Renal pelvis (tissue), 12 donors: ENCODE data around the gene DPH7. TPM values are rescaled to one million over a fixed set of nuclear protein-coding genes. Genes with fewer than 3 reads are reported as not detected.
"Not testable (repeated sequence)": the region's sequence is repeated elsewhere in the genome, so short reads cannot be mapped to it uniquely, and the experiment has no call there.

Experiments
- DNase-seq: peaks from one replicate; pipeline ENCODE4 v3.0.0-alpha.2; 2013
- long read RNA-seq, 16 experiments: transcript quantifications; one replicate each; lab custom pipeline, GENCODE V29; 2026
- polyA plus RNA-seq, 3 donors: library from polyadenylated mRNA; unstranded; fragments of 120-200 nt; gene quantifications; one replicate each; pipeline ENCODE4 v1.2.1, GENCODE V29; 2013; ENCODE audit not compliant: insufficient read length in 3 of 3

Gene DPH7
- polyA plus RNA-seq, result 10 to 100 TPM; 44.2 to 62.7 (median 57.8) TPM
- long read RNA-seq, donor 1, partial matches to known transcripts, result 5 of 9 reads
- long read RNA-seq, donor 1, other reads (novel, unspliced or antisense), result 0 of 9 reads
- long read RNA-seq, donor 2, transcript DPH7-201 (9 exons, 1,847 nt), result major isoform, 7 of 7 reads
- long read RNA-seq, donor 2, partial matches to known transcripts, result 0 of 7 reads
- long read RNA-seq, donor 2, other reads (novel, unspliced or antisense), result 0 of 7 reads
- long read RNA-seq, donor 3, transcript DPH7-201 (9 exons, 1,847 nt), result major isoform, 5 of 7 reads
- long read RNA-seq, donor 3, partial matches to known transcripts, result 0 of 7 reads
- long read RNA-seq, donor 3, other reads (novel, unspliced or antisense), result 0 of 7 reads
- long read RNA-seq, donor 4, partial matches to known transcripts, result 0 of 5 reads
- long read RNA-seq, donor 4, other reads (novel, unspliced or antisense), result 0 of 5 reads
- long read RNA-seq, donor 5, partial matches to known transcripts, result 6 of 6 reads
- long read RNA-seq, donor 5, other reads (novel, unspliced or antisense), result 0 of 6 reads
- long read RNA-seq, donor 6, transcript DPH7-201 (9 exons, 1,847 nt), result major isoform, 5 of 6 reads
- long read RNA-seq, donor 6, partial matches to known transcripts, result 0 of 6 reads
- long read RNA-seq, donor 6, other reads (novel, unspliced or antisense), result 0 of 6 reads
- long read RNA-seq, donor 7, transcript DPH7-201 (9 exons, 1,847 nt), result major isoform, 7 of 8 reads
- long read RNA-seq, donor 7, partial matches to known transcripts, result 0 of 8 reads
- long read RNA-seq, donor 7, other reads (novel, unspliced or antisense), result 0 of 8 reads
- long read RNA-seq, donor 8, partial matches to known transcripts, result 0 of 4 reads
- long read RNA-seq, donor 8, other reads (novel, unspliced or antisense), result 0 of 4 reads
- long read RNA-seq, donor 9, partial matches to known transcripts, result 0 of 7 reads
- long read RNA-seq, donor 9, other reads (novel, unspliced or antisense), result 0 of 7 reads
- long read RNA-seq, donor 10, partial matches to known transcripts, result 0 of 4 reads
- long read RNA-seq, donor 10, other reads (novel, unspliced or antisense), result 0 of 4 reads
- long read RNA-seq, donor 11, partial matches to known transcripts, result 0 of 1 reads
- long read RNA-seq, donor 11, other reads (novel, unspliced or antisense), result 0 of 1 reads
- long read RNA-seq, donor 12, partial matches to known transcripts, result 20 of 25 reads
- long read RNA-seq, donor 12, other reads (novel, unspliced or antisense), result 0 of 25 reads
- long read RNA-seq, donor 13, partial matches to known transcripts, result 55 of 61 reads
- long read RNA-seq, donor 13, other reads (novel, unspliced or antisense), result 5 of 61 reads
- long read RNA-seq, donor 14, result 0 reads
- long read RNA-seq, donor 15, partial matches to known transcripts, result 0 of 4 reads
- long read RNA-seq, donor 15, other reads (novel, unspliced or antisense), result 0 of 4 reads
- long read RNA-seq, donor 16, transcript DPH7-201 (9 exons, 1,847 nt), result major isoform, 7 of 8 reads
- long read RNA-seq, donor 16, partial matches to known transcripts, result 0 of 8 reads
- long read RNA-seq, donor 16, other reads (novel, unspliced or antisense), result 0 of 8 reads

DNA sequence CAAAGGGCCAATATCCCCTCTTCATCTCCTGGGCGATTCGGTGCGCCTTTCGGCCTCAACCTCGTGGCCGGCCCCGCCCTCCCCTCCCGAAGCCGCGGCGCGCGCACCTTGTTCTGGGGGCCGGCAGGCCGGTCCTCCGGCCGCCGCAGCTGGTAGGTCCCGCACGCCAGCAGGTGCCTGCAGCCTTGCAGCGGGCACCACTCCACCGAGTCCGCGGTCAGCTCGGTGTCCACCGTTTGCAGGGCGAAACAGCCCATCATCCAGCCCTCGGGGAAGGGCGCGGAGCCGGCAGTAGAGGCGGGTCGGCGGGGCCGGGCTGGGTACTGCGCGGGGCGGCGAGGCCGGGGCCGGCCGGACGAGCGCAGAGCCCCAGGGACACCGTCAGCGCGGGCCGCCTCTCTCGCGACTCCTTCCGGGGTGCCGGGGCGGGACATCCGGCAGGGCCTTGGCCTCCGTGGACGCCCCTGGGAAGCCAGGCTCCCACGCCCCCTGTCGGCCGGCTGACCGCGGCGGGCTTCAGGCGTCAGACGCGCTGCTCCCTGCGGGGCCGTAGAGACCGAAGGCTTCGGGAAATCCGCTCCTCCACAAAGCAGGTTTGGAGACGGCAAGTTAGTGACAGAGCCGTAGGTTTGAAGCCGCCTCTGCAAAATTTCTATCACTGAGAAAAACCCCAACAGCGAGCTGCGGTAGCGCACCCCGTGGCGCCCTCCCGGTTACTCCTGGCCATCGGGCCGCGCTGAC lies at the start of gene DPH7:
DPH7 (minus strand) TSS at position 408 of the 741 bp plus-strand sequence; CDS start at position 260, 148 bp downstream.
- DNase-seq, result peak; percentile 92

DNA sequence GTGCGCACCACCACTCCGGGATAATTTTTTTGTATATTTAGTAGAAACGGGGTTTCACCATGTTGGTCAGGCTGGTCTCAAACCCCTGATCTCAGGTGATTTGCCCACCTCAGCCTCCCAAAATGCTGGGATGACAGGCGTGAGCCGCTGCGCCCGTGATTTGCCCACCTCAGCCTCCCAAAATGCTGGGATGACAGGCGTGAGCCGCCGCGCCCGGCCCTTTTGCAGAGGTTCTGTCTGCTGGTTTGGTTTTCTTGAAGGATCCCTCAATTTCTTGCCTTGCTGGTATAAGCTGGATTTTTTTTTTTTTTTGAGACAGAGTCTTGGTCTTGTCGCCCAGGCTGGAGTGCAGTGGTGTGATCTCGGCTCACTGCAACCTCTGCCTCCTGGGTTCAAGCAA lies 48.7 kb upstream of the DPH7 start:
- DNase-seq, result not testable (repeated sequence)

DNA sequence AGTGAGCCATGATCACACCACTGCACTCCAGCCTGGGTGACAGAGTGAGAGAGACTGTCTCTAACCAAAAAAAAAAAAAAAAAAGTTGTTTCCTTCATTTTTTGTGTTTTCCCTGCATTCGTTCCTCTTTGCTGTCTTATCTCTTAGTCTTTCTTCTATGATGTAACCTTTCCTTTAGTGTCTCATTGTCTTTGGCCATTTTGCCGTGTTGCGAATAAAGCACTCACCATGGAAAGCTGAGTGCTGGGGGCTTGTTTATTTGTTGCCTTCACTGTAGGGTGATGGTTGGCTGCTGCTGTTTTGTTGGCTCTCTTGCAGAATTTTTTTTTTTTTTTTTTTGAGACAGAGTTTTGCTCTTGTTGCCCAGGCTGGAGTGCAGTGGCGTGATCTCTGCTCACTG lies 47.7 kb upstream of the DPH7 start:
- no peak for DNase-seq

DNA sequence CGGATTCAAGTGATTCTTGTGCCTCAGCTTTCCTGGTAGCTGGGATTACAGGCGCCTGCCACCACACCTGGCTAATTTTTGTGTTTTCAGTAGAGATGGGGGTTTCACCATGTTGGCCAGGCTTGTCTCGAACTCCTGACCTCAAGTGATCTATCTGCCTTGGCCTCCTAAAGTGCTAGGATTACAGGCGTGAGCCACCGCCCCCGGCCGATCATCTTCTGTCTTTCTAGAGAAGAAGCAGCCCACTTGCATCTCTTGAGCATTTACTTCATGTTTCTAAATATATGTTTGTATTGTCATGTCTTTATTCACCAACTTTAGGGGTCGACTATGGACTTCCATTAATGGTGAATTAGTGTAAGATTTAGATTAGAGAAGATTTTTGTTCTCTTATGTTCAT lies 43.5 kb upstream of the DPH7 start:
- DNase-seq, result not testable (repeated sequence)

DNA sequence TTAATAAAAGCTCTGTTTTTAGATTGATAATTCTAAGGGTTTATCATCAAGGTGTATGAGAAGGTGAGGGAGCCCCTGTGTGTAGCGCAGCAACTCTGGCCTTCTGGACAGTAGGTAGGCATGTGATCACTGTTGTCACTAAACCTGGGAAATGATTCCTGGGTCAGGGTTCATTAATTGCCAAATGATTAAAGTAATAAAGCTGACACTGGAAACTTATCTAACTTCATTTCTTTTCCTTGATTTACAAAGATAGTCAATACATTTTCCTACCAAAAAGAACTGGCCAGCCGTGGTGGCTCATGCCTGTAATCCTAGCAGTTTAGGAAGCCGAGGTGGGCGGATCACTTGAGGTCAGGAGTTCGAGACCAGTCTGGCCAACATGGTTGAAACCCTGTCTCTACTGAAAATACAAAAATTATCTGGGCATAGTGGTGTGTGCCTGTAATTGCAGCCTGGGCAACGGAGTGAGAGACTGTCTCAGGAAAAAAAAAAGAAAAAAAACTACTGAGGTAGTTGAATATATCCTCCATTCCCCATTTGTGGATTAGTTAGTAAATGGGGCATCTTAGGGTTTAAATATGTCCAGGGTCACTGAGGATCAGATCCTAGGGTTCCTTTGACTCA lies 42.5 kb upstream of the DPH7 start:
- DNase-seq, result no peak

DNA sequence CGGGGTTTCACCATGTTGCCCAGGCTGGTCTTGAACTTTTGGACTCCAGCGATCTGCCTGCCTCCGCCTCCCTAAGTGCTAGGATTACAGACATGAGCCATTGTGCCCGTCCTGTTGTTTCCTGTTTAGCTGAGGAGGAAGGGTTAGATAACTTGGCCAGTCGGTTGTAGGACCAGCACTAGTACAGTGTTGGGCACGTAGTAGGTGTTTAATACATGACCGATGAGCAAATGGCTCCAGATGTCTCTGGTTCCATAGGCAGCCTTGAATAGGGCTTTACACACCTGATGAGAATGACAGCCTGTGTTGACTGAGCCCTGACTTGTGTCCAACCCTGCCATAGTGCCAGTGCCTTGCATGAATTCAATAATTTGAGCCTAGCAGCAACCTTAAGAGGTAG lies 41.9 kb upstream of the DPH7 start:
- DNase-seq, result no peak

DNA sequence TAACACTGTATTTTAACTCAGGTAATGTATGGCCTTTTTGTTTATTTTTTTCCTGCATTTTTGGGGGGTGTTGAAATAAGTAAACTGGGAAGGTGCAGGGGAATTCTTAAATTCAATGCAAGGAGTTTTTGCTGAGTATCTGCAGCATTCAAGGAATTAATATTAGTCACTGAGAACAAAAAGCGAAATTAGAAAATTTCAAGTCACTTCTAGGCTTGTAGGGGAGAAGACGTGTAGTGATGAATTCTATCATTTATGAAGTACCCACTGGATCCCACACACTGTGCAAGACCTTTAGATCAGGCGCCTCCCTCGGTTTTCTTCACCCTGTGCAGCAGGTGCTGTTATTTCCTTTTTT lies 41.3 kb upstream of the DPH7 start:
- no peak for DNase-seq

DNA sequence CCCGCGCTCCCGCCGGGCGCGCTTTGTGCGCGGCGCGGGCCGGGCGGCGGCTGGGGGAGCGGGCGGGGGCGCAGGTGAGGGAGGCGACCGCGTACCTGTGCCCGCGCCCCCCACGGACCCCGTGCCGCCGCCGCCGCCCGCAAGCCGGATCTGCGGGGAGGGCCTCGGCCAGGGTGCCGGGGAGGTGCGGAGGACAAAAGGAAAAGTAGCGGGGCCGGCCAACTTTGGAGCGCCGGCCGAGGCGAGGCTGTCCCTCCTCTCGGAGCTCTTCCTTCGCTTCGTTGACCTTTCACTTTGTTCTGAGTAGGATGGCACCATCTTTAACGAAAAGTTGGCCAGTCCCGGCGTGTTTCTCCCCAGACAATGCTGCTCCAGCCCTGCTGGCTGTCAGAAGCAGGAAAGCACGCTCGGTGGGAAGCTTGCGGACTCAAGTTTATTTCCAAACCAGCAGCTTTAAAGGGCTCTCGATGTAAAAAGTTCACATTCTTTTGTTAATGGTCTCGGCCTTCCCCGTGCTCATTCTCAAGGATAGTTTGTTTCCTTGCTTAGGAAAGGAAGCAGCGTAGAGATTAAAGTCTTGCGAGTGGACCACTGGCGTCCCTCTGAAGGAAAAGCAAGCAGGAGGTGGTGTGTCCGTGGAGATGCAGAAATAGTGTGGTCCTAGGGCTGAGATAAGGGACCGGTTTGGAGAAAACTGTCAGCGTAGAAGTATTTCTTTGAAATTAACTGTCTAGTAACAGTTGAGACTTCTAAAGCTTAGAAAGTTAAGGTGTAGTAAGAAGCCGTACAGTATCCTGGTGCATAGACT lies 40.7 kb upstream of the DPH7 start:
- DNase-seq, result no peak

DNA sequence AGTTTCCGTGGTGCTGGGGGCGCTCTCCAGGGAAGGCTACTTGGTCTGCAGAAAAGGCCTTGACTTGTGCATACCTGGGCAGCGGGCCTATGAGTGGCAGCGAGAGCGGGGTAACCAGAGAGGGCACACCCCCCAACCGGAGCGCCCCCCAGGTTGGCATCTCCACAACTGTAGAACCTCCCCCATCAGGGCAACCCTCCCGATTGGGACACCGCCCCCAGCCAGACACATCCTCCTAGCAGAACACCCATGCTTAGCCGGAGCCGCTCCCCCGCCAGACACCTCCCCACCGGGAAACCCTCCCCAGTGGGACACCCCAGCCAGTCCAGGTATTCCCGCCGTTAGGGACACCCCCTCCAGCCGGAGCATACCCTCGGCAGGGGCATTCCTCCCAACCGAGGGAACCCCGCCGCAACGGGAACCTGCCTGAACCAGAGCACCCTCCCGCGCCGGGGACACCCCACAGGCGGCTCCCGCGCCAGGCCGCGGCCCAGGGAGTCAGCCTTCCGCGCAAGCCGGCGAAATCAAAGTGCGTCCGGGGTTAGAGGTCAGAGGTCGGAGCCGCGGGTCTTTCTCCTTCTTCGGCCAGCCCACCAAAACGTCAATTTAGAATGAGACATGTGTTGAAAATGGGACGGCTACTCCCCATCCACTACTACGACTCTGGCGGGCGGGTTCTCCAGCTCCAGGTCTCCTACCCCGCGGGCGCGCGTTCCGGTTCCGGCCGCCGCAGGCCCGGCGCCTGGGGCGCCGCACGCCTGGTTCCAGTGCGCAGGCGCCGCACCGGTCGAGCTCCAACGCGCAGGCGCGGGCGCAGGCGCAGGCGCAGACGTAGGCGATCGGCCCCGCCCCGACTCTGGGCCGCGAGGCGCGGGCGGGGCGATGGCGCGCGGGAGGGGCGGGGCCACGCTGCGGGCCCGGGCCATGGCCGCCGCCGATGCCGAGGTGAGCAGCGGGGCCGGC lies 39.7 kb upstream of the DPH7 start, which contains the start of gene EHMT1:
EHMT1 (plus strand) TSS at position 901 of the 963 bp plus-strand sequence; CDS start at position 925, 24 bp downstream.
- peak; percentile 86 for DNase-seq

DNA sequence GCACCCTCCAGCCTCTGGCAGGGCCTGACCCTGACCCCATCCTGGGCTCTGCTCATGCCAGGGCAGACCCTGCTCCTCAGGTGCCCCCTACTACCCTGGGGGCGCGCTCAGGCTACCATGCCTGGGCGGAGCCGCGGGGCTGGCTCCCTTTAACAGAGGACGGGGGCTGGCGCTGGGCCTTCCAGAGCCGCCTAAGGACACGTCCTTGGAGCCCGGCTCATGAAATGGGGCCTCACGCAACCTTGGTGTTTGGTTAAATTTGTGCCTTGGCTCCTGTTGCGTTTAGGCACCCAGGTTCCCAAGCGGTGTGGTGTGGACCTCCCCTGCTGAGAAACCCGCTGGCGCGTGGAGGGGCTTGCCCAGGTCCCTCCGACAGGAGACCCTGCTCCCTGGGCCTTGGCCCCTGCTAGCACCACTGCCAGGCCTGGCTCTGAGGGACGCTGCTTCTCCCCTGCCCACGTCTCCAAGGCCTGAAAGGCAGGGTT lies 36.7 kb upstream of the DPH7 start:
- DNase-seq, result no peak

DNA sequence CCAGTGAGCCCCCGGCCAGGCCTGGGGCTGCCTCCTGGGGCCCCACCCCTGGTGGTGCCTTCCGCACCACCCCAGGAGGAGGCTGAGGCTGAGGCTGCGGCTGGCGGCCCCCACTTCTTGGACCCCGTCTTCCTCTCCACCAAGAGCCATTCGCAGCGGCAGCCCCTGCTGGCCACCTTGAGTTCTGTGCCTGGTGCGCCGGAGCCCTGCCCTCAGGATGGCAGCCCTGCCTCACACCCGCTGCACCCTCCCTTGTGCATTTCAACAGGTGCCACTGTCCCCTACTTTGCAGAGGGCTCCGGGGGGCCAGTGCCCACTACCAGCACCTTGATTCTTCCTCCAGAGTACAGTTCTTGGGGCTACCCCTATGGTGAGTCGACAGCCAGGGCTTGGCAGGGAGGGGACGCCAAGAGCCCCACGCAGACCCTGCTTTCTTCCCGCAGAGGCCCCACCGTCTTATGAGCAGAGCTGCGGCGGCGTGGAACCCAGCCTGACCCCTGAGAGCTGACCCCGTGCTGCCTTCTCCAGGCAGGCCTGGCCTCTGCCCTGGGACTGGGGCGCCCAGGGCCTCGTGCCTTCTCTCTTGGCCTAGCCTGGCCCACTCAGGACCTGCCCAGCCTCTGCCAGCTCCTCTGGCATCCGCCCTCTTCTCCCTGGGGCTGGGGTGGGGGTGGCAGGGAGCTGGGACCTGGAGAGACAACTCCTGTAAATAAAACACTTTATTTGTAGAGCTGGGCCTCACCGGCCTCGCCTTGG lies 36.1 kb upstream of the DPH7 start:
- no peak for DNase-seq

DNA sequence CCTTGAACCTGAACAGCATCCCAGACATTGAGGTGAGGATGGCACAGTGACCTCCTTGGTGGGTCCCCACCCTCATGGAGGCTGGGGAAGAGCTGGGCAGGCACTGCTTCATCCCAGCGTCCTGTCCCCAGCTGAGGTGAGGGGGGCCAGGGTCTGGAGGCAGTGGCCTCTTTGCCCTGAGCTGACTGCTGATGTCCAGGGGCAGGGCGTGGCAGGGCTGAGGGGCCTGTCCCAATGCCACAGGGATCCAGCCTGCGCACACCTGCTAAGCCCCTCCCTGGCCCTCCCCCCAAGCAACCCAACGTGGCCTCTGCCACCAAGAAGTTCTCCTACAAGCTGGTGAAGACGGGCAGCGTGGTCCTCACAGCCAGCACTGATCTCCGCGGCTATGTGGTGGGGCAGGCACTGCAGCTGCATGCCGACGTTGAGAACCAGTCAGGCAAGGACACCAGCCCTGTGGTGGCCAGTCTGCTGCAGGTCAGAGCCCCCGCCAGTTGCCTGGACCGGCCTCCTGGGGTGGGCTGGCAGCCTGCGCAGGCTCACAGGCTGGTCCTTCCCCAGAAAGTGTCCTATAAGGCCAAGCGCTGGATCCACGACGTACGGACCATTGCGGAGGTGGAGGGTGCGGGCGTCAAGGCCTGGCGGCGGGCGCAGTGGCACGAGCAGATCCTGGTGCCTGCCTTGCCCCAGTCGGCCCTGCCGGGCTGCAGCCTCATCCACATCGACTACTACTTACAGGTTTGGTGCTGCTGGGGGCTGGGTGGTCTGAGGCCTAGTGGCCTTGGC lies 35.2 kb upstream of the DPH7 start:
- no peak for DNase-seq

DNA sequence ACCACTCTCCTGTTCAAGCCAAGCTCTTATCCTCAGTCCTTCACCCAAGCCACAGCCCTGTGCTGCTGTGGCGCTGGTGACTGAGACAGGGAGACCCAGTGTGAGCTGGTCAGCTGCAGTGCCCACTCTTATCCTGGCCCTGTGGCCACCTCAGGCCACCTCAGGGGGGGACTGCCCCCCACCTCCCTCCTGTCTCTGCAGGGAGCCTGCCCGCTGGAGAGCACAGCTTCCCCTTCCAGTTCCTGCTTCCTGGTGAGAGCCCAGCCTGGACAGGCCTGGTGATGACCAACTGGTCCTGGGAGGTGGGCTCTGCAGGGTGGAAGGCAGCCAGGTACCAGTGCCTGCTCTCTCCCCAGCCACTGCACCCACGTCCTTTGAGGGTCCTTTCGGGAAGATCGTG lies 34.5 kb upstream of the DPH7 start:
- DNase-seq, result no peak

DNA sequence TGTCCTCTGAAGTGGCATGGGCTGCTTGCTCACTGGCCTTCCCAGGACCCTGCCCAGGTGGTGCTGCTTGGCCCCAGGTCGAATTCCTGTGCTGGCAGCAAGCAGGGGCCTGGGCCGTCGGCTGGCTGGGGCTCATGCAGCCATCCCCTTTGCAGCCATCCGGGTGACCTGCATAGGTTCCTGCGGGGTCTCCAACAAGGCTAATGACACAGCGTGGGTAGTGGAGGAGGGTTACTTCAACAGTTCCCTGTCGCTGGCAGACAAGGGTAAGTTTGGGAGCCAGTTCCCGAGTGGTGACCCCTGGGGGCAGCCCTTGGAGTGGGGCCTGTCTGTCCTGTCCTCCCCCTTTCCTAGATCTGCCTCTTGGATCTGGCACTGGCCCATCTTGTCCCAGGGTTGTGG lies 34.0 kb upstream of the DPH7 start:
- no peak for DNase-seq

DNA sequence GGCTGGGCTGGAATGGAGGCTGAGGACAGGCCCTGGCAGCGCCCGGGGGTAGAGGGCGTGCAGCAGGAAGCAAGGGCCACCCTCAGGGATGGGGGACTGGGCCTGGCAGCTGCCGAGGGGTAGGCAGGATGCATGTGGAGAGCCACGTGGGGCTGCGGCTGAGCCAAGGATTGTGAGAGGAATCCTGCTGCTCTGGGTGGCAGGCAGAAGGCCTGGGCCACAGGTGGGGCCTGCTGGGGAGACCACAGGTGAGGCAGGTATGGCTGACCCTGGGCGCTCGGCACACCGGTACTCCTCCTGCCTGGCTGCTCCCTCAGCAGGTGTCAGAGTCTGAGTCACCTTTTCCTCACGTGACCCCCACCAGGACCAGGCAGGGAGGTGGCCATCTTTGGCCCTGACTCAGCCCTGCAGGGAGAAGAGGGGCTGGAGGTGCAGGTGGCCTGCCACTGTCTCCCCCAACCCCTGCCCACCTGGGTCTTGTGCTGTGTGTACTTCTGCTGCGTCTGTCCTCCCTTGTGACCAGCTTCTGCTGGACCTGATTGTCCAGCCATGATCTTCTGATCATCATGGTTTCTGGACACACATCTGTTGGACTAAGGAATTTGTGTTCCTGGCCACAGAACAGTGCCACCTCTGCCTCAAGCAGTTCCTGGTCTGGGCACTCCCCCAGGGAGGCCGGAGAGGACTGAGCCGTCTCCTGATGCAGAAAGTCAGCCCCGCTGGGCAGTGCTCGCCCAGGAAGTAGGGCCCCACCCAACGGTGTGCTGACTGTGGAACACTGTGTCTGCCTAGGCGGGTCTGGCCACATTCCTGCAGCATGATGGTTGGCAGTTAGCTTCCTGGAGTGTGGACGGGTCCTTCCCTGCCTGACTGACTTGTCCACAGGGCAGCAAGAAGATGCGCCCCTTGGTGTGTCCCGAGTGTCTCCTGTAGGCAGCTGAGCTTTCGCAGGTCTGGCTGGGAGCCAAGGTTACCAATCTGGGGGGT lies 33.2 kb upstream of the DPH7 start:
- no peak for DNase-seq
